Testis (tissue), 2 donors: ENCODE results near the gene VWA2.

Experiments
- POLR2A ChIP-seq: fragments of 450-650 bp; IDR thresholded peaks from one replicate; pipeline ENCODE4 v1.6.1; 2017; ENCODE audit warnings: antibody characterized with exemption, mild to moderate bottlenecking, moderate library complexity
- TF ChIP-seq, protein P1 (sequence below), 3 experiments: fragments of 450-650 bp in 2 of 3; fragments of 200-600 bp in 1 of 3; sonication (generic) in 1 of 3; IDR thresholded peaks; one replicate each; pipeline ENCODE4 v1.5.1; 2016 to 2019; ENCODE audit warnings: antibody characterized with exemption in 3 of 3, mild to moderate bottlenecking in 2 of 3, moderate library complexity in 1 of 3

DNA sequence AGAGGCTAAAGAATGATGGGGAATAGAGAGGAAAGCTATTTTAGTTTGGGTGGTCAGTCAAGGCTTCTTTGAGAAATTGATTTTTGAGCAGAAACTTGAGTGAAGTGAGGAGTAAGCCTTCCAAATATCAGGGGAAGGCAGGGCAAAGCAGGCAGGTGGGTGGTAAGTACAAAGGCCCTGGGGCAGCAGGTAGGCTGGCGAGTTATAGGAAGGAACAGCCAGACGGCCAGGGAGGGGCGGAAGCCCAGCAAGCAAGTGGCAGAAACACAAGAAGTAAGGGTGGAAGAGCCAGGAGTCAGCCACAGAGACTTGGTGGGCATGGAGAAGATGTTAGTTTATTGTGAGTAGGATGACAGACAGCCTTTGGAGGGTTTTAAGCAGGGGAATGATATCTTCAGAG, 34.9 kb downstream of the VWA2 start:
- TF ChIP-seq, protein P1, sequence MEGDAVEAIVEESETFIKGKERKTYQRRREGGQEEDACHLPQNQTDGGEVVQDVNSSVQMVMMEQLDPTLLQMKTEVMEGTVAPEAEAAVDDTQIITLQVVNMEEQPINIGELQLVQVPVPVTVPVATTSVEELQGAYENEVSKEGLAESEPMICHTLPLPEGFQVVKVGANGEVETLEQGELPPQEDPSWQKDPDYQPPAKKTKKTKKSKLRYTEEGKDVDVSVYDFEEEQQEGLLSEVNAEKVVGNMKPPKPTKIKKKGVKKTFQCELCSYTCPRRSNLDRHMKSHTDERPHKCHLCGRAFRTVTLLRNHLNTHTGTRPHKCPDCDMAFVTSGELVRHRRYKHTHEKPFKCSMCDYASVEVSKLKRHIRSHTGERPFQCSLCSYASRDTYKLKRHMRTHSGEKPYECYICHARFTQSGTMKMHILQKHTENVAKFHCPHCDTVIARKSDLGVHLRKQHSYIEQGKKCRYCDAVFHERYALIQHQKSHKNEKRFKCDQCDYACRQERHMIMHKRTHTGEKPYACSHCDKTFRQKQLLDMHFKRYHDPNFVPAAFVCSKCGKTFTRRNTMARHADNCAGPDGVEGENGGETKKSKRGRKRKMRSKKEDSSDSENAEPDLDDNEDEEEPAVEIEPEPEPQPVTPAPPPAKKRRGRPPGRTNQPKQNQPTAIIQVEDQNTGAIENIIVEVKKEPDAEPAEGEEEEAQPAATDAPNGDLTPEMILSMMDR (IDR thresholded peaks at IDR 0.05): no peak
- no peak for TF ChIP-seq POLR2A
